Measurements from ENCODE around the gene CDC42EP4.

GRCh38 chr17:73351764-73352163 lies 40.0 kb upstream of the CDC42EP4 start:
- TF ChIP-seq CTCF (conservative IDR thresholded peaks at IDR 0.05) (no peak), ZFX (IDR thresholded peaks at IDR 0.05) (no peak)
